Esophagus squamous epithelium (tissue), 4 donors: Measurements from ENCODE around the gene APMAP.

Source experiments
- CTCF ChIP-seq, 6 experiments: fragments of 450-650 bp in 4 of 6; fragments of 200-600 bp in 2 of 6; sonication (generic) in 2 of 6; IDR thresholded peaks; one replicate each; pipeline ENCODE4 v1.5.1; 2016 to 2019; ENCODE audit warnings: antibody characterized with exemption in 6 of 6, mild to moderate bottlenecking in 4 of 6, moderate library complexity in 4 of 6
- POLR2A ChIP-seq, 4 donors: fragments of 450-650 bp; IDR thresholded peaks; one replicate each; pipeline ENCODE4 v1.6.1; 2017; ENCODE audit warnings: antibody characterized with exemption in 4 of 4, mild to moderate bottlenecking in 4 of 4, moderate library complexity in 3 of 4

- TF ChIP-seq CTCF (IDR thresholded peaks at IDR 0.05), result no peak
- no peak for TF ChIP-seq POLR2A (IDR thresholded peaks at IDR 0.05)
Measured at GRCh38 chr20:25009218-25010145, 16.9 kb upstream of the APMAP start.
